Astrocyte of the cerebellum (primary cell): ENCODE results near the gene U2SURP.
"Not testable (repeated sequence)": the region's sequence is repeated elsewhere in the genome, so short reads cannot be mapped to it uniquely, and the experiment has no call there.

Experiments
- DNase-seq: peaks from one replicate; pipeline ENCODE4 v3.0.0-alpha.2; 2011; ENCODE audit warnings: low read depth
- H3K4me3 ChIP-seq: 2 replicates; pipeline ENCODE4 v1.5.1; 2011; ENCODE audit warnings: mild to moderate bottlenecking, low read depth, low read length, moderate library complexity
- in situ Hi-C: cut with HindIII; loops from 2 replicates; pipeline ENCODE4 v1.10.0; 2017; ENCODE audit warnings: low sequenced_read_pairs
- TF ChIP-seq, protein P1 (sequence below): IDR thresholded peaks from 2 replicates; pipeline ENCODE4 v1.5.1; 2012; ENCODE audit warnings: low read length, low read depth, moderate library complexity, mild to moderate bottlenecking; ENCODE audit errors: missing control alignments

The U2SURP gene

GRCh38 chr3:143024351-143024960 is 23.1 kb downstream of the U2SURP start:
- TF ChIP-seq, protein P1, sequence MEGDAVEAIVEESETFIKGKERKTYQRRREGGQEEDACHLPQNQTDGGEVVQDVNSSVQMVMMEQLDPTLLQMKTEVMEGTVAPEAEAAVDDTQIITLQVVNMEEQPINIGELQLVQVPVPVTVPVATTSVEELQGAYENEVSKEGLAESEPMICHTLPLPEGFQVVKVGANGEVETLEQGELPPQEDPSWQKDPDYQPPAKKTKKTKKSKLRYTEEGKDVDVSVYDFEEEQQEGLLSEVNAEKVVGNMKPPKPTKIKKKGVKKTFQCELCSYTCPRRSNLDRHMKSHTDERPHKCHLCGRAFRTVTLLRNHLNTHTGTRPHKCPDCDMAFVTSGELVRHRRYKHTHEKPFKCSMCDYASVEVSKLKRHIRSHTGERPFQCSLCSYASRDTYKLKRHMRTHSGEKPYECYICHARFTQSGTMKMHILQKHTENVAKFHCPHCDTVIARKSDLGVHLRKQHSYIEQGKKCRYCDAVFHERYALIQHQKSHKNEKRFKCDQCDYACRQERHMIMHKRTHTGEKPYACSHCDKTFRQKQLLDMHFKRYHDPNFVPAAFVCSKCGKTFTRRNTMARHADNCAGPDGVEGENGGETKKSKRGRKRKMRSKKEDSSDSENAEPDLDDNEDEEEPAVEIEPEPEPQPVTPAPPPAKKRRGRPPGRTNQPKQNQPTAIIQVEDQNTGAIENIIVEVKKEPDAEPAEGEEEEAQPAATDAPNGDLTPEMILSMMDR, result no peak
- no peak for DNase-seq
- no peak overlapping the region for H3K4me3 ChIP-seq
- in situ Hi-C loops, result loop anchor here (25.0 kb wide), 1 partner anchor 437 kb away; the partner anchor contains the start of genes ATR and PLS1

GRCh38 chr3:143031327-143031726 is 30.0 kb downstream of the U2SURP start:
- no peak for DNase-seq
- TF ChIP-seq, protein P1, result no peak
- in situ Hi-C loops, result no loop called here
- H3K4me3 ChIP-seq, result no peak overlapping the region

- H3K4me3 ChIP-seq, DNase-seq, in situ Hi-C loops: not testable (repeated sequence)
Observed at GRCh38 chr3:143031796-143032387, 30.5 kb downstream of the U2SURP start.

DNA sequence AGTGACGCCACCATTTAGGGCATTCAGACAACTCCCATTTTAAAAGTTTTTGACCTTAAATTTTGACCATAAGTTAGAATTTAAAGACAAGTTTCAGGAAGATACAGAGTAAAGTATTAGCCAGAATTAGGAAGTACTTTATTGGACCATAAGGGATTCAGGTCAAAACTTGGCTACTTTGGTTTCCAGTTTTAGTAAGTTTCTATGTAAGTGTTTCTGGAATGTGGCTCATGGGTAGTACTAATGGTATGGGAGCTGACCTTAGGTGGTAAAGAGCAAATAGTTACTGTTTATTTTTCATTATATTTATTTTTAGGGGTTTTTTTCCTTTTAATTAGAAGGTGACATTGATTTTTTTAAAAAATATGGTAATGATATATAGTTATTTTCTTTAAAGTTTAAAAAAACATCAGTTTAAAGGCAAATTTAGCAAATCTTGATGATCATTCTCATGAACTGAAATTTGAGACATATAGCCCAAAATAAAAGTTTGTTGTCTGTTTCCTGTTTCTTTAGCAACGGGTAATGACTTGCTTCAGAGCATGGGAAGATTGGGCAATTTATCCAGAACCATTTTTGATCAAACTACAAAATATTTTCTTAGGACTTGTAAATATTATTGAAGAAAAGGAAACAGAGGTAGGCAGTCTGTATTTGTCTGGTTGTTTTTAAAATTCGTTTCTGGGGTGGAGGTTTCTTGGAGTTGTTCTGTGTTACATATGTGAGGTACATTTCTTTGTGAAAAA is 34.3 kb downstream of the U2SURP start:
- in situ Hi-C loops, result no loop called here
- TF ChIP-seq, protein P1, result no peak
- no peak overlapping the region for H3K4me3 ChIP-seq
- no peak for DNase-seq

GRCh38 chr3:143036557-143036956 is 35.2 kb downstream of the U2SURP start:
- TF ChIP-seq, protein P1, result no peak
- in situ Hi-C loops, result no loop called here
- no peak for DNase-seq
- no peak overlapping the region for H3K4me3 ChIP-seq

DNA sequence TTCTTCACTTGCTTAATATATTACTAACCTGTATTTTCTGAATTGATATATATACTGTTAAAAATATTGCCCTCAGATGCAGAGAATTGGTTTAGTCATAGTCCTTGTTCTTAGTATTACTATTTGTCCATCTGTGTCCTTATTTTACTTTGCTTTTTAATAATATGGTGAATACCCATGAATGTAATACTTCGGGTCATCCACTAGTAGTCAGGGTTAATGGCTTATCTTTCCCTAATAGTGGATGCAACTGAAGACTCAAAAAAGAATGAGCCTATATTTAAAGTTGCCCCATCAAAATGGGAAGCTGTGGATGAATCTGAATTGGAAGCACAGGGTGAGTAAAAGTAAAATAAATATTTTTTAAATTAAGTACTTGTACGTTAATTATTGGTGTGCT is 36.5 kb downstream of the U2SURP start:
- DNase-seq, result no peak
- TF ChIP-seq, protein P1, result peak; percentile 18
- H3K4me3 ChIP-seq, result no peak overlapping the region
- in situ Hi-C loops, result no loop called here
